Right ventricle myocardium superior (tissue), 1 donor: Measurements from ENCODE around the gene ZNF385B. TPM values are rescaled to one million over a fixed set of nuclear protein-coding genes. Genes with fewer than 3 reads are reported as not detected.

ENCODE experiments used
- ATAC-seq: fragments of 200-7000 bp; cut with Tn5 transposase; one replicate; pipeline ENCODE4 v1.9.1; 2020; ENCODE audit warnings: mild to moderate bottlenecking; ENCODE audit not compliant: poor library complexity
- DNase-seq: peaks from one replicate; pipeline ENCODE4 v3.0.0-alpha.2; 2020
- intact Hi-C: fragments of 100-400 bp; cut with DNase I; formaldehyde crosslinking; loops from one replicate; pipeline ENCODE4 v1.11.2; 2022
- total RNA-seq: library from RNA; stranded (reverse); fragmentation: NEBNext Ultra II Directional; extraction: Animal tissue kit (Norgen Biotek cat#: 25700); gene quantifications from one replicate; pipeline ENCODE4 v1.2.1, GENCODE V29; 2021
- donor health status: DM: no; HTN: yes; CAD: no; lungs with severe emphysema.

Gene ZNF385B
- total RNA-seq, 1 donor from 2014 or later = 0.46 TPM

DNA sequence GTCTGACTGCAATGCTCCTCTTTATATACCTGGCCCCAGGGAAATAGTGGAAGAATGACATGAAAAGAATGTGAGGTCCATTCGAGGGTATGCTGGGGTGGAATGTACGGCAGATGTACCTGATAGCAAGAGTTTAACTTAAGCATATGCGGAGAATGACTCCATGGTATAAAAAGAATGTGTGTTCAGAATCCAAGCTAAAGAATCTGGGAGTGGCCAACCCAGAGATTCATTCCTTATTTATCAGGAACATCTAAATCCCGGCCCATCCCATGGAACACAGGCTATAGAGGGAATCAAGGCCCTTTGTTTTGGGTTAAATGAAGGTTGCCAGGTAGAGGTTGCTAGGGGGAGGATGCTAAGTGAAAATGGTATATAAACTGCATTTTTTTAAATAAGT is 150.0 kb downstream of the ZNF385B start:
- no peak for DNase-seq
- intact Hi-C loops = no loop called here
- ATAC-seq = no peak

DNA sequence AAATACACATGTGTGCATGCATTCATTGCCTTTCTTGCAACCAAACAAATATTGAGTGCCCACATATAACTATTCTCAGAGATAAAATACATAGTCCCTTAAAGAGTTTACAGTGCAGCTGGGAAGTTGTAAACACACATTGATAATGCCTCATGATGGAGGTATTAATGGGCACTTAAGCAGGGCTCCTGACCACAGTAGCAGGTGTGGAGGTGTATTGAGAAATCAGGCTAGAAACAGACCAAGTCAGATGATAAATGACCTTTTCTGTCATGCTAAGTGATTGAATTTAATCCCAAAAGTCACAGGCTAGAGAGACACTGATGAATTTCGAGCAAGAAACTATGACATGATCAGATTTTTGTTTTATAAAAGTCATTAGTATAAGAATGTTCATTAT is 157.7 kb downstream of the ZNF385B start:
- DNase-seq (no peak), ATAC-seq (no peak)
- intact Hi-C loops = no loop called here

DNA sequence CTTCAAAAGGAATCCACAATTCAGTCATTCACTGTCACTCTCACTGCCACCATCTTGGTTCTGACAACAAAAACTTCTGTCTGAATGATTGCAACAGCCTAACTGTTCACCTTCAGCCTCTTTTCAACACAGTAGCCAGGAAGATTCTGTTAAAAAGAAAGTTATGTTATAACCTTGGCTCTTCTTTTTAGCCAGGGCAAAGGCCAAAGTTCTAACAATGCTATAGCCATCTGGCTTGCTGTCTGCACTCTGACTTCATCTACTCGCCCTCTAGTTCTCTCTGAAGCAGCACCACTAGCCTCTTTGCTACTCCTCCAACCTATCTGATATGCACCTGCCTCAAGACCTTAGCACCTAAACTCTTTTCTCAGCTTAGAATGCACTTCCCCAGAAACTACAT is 158.5 kb downstream of the ZNF385B start:
- intact Hi-C loops = no loop called here
- no peak for ATAC-seq
- no peak for DNase-seq

DNA sequence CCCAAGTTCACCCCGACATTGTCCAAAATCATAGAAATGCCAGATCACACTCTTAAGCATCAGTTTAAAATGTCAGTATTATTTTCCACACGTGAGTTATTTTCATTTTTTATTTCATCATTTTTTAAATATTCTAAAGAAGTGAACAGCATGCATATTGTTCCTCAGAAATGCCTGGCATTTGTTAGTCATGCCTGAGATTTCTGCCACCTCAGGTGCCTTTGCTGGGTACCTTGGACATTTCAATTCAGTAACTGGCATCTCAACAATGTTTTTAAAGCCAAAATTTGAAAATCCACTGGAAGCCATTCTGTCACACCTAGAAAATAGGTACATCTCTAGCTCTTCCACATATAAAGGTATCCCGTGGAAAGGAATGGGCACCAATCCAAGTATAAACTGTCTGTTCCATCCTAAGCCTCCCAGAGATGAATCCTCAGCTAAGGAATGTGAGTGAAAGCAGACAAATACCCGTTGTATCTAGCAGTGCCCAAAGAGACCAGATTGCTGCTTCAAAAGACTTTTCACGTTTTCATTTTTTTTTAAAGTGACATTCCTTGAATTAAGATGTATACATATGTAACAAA is 159.8 kb downstream of the ZNF385B start:
- ATAC-seq = no peak
- no peak for DNase-seq
- intact Hi-C loops = no loop called here

DNA sequence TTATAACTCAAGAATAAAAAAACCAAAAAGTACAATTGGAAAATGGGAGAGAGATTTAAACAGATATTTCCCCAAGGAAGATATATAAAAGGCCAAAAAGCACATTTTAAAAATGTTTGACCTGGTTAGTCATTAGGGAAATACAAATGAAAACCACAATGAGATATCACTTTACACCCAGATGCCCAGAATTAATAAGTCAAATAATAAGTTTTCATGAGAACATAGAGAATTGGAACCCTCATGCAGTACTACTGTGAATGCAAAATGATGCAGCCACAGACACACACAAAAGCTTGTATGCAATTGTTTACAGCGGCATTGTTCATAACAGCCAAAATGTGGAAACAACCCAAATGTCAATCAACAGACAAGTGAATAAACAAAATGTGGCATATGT is 165.9 kb downstream of the ZNF385B start:
- DNase-seq = no peak
- intact Hi-C loops = no loop called here
- ATAC-seq = no peak

DNA sequence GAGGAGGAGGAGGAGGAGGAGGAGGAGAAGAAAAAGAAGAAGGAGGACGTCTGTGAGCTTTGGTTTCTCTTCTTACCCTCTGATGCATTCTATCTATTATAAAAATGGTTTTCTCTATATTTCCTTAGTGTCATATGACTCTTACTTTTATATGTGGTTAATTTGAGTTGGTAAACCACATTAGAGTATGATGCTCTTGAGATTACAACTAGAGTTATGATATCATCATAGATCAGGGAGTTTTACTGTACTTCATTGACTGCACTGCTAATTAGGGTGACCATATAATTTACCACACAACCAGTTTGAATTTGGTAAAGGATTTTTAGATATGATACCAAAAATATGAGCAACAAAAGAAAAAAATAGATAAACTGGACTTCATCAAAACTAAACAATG is 166.4 kb downstream of the ZNF385B start:
- ATAC-seq = no peak
- no peak for DNase-seq
- intact Hi-C loops = no loop called here

DNA sequence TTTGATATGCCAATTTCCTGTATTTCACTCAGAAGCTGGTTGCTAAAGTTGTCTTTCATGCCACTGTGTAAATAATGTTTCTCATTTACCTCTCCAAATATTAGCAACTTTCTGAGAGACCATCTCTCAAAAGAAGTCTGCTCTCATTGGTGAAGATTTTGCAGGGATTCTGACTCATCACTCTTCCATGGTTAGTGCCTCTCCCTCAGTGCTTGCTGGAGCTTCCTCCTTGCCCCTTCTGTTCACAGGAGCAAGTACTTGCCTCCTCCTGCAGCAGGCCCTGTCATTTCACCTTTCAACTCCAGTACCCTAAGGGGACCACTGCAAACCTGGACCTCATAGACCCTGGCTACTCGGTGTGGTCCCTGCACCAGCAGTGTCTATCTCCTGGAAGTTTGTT is 168.8 kb downstream of the ZNF385B start:
- ATAC-seq = no peak
- intact Hi-C loops = no loop called here
- DNase-seq = no peak

DNA sequence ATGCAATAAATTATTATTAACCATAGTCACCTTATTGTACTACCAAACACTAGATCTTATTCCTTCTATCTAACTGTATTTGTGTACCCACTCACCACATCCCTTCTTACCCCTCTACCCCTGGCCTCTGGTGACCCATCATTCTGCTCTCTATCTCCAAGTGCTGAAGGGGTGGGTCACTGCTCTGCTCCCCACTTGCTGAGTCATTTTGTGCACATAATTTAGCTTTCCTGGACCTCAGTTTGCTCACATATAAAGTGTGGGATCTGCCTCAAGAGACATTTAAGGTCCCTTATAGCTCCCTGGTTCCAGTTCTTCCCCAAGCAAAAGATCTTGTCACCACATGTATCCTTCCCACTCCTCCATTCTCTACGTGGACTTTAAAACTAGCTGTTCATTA is 169.4 kb downstream of the ZNF385B start:
- intact Hi-C loops = no loop called here
- DNase-seq (no peak), ATAC-seq (no peak)

DNA sequence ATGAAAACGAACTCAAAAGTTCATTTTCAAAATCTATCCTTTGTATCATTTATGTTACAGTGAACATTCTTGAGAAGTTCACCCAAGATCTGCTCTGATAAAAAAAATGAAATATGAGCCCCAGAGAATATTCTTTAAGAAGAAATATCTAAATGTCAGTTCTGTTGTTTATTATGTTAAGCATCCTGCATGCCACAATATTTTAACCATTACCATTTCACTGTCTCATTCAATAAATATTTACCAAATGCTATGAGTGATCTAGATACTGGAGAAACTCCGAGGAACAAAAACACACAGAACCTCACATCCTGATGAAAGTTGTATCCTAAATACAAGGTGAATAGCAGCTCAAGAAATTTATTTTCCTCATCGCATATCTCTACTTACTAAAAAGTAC is 170.2 kb downstream of the ZNF385B start:
- ATAC-seq (no peak), DNase-seq (no peak)
- intact Hi-C loops = no loop called here

DNA sequence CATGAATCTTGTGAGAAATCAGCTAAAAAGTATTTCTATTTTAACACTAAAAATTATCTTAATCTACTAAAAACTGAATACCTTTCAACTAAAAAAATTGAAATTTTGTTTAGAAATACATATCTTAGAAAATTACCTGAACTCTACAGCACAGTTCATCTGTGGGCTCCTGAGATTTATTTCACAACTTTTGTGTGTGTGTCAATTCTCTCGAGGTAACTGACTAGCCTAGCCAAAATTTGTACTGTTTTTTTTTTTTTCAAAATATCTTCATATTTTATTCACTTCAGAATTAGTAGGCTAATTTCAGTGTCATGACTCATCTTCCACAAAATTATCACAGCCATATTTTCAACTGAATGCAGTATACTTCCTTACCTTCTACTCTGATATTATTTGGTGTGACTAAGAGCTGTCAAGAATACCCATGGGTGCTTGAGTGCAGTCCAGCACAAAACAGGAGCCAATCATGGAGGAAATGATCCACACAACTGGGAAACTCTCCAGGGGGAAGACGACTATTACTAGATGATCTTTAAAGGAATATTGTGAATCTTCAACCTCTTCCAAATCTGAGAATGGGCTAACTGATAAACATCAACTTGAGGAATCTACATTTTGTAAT is 174.6 kb downstream of the ZNF385B start:
- DNase-seq = no peak
- no peak for ATAC-seq
- intact Hi-C loops = no loop called here

DNA sequence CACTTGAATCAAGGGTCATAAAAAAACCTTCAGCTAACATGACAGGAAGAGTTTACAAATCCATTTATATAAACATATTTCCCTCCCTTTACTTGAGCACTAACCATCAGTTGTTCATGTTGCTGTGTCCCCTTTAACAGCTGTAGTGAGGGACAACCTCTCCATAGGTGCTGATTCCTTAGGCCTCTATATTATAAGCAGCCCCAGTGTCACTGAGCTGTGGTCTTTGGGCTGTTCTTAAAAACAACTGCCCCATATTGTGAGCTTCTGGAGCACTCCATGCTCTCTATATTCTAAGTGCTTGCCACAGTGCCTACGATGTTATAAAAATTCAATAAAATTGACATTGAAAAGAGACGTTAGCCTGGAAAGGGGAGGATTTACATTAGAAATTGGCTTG is 175.3 kb downstream of the ZNF385B start:
- intact Hi-C loops = no loop called here
- ATAC-seq = no peak
- DNase-seq = no peak

DNA sequence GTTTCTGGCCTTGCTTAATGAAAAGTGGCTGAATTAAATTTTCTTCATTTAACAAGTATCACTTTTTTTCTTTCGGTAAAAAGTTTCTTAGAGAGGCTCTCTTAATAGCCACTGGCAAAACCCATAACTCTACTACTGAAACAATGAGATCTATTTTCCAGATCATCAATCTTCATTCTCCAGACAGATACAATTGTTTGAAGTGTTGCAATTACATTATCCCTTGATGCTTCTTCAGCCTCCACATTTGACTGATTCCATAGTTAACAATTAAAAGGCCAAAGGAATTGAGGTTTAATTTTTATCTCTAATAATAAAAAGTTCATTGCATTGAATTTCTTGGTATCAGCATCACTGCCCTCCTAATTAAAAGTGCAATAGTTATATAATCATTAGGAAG is 176.3 kb downstream of the ZNF385B start:
- ATAC-seq (no peak), DNase-seq (no peak)
- intact Hi-C loops = no loop called here

DNA sequence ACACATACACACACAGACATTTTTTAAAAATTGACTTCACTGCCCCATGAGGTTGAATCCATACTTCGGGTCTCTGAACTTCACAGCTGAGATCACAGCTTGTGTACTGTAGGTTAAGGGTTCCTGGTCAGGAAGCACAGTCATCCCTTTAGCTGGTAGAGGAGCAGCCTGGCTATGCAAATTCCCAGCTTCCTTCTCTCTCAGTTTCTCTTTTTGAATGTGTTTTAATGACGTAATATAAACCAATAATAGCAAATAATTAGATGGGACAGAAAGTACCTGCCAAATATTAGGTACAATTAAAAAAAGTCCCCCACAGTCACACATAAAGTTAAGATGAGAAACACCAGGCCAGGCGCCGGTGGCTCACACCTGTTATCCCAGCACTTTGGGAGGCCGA is 178.7 kb downstream of the ZNF385B start:
- ATAC-seq = no peak
- intact Hi-C loops = no loop called here
- no peak for DNase-seq

DNA sequence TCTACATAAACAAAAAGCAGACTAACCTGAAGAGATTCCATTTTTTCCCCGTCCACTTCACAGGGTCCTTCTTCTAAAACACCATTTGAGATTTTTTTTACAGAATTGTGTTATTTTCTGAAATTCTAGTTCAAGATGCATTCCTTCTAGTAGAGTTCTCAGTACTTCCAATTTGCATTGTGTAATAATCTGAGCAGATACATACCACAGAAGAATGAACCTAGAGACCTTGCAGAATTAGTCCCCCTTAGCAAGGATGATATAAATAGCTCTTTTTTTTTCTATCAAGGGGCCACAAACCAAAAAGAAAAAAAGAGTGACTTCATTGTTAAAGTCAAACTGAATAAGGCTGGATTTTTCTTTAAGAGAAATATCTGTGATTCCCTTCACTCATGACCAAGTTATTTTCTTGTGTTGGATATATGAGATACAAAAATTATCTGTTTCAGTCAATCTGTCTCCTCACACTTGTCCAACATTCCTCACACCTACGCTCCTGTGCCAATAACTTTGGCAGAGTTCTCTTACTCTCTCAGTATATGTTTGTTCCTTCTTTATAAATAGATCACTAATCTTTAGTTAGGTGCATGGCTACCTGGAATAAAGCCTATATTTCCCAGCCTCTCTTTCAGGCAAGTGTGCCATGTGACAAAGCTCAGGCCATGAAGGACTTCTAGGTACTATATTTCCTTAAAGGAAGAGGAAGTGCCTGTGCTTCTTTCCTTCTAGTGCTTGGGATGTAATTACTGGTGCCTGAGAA is 183.5 kb downstream of the ZNF385B start:
- no peak for DNase-seq
- peak; percentile 90 for ATAC-seq
- intact Hi-C loops = no loop called here

DNA sequence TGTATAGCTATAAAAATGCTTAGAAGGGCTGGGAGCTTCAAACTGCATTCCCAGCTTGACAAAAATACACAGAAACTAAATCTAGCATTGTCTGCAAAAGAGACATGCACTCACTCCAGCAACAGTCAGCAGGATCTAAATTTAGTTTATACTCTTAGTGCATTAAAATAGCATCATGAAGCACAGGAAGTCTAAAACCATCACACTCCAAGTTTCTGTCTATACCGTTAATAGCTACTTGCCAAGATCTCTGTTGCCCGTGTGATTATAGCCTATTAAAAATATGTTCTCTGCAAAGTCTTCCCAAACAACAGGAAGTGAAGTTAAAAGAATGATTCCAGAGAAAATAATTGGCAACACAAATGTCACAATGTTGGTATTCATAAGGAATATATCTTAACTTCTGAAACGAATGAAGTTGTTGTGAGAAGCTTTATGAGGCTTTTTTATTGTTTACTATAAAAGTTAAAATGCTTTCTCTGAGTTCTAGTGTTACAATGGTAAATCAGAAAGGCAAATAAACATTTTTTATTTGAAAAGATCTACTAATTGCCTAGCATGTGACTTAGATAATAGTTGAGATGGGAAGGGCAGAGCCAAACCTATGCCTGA is 184.2 kb downstream of the ZNF385B start:
- no peak for DNase-seq
- ATAC-seq = peak; percentile 92
- intact Hi-C loops = no loop called here

DNA sequence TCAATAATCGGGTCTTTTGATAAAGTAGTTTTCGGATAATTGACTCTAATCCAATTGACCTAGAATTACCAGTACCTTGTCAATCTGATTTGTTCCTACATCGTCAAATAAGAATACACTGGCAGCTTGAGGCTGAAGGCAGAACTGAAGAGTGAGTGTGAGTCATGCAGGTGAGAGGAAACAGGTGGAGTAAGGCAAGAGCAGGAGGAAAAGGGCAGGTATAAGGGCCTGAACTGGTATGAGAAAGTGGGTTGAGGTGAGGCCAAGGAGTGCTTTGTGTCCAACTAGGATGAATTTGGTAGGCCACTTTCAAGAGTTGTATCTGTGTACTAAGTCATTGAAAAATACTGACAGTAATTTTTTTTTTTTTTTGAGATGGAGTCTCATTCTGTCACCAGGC is 186.0 kb downstream of the ZNF385B start:
- DNase-seq (no peak), ATAC-seq (no peak)
- intact Hi-C loops = no loop called here

DNA sequence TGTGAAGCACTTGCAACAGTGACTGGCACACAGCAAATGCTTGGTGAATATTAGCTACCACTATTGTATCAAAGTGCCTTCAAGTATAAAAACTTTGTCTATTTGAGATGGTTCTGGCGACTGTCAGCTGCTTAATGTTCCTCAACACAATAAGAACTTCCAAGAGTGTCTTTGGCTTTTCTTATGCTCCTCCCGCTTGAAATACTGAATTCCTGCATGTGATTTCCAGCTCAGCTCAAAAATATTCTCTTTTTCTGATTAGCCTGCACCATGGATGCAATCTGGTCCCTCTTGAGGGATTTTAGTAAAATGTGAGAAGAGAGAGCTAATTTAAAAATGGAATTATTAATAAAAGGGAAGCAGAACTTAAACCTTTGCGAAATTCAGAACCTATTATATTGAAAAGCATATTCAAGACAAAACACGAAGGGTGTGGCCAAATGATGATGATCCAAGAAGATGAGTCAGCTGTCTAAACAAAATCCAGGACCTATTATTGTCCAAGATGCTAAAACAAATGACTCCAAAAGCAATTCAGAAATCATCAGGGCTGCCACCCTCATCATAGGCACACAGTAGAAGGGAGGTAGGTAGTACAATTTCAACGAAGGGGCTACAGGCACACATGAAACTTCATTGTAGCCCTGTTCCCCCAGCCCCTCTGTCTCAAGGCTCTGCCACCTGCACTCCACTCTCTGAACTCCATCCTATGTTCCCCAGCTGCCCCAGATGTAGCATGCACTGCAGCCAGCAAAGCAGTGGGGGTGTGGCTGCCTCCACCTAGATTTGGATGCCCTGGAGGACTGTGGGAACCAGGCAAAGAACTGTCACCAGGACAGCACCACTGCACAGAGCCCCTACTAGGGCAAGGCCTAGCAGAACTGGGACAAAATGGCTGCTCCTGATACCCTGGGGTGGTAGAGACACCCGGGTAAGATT is 190.1 kb downstream of the ZNF385B start:
- DNase-seq (no peak), ATAC-seq (no peak)
- intact Hi-C loops = no loop called here

DNA sequence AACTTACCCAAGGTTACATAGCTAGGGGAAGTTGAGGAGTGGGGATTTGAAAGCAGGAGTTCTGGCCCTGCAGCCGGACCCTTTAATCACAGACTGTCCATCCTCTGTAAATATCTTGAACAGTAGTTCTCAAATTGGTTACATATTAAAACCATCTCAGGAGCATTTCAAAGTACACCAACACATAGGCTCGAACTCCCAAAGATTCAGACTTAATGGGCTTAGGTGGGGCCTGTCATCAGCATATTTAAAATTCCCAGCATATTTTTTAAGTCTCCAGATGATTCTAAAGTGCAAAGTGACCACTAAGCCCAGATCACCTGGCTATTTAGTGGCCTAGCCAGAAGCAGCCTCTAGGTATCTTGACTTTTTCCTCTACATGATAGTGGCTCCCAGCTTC is 192.2 kb downstream of the ZNF385B start:
- DNase-seq (no peak), ATAC-seq (no peak)
- intact Hi-C loops = no loop called here
